HT-29 (cell line): ENCODE data around the gene CTNNA3. TPM values are rescaled to one million over a fixed set of nuclear protein-coding genes. Genes with fewer than 3 reads are reported as not detected.

Experiments
- DNase-seq: peaks from one replicate; pipeline ENCODE4 v3.0.0-alpha.2; 2015; ENCODE audit warnings: low spot score
- total RNA-seq: library from RNA; depleted of rRNA; stranded (reverse); fragments of >200 nt; shearing (Covaris generic); gene quantifications from 2 replicates; pipeline ENCODE4 v1.2.3, GENCODE V29; 2014

Gene CTNNA3
- total RNA-seq, 1 experiment from 2014 or later: not detected

DNA sequence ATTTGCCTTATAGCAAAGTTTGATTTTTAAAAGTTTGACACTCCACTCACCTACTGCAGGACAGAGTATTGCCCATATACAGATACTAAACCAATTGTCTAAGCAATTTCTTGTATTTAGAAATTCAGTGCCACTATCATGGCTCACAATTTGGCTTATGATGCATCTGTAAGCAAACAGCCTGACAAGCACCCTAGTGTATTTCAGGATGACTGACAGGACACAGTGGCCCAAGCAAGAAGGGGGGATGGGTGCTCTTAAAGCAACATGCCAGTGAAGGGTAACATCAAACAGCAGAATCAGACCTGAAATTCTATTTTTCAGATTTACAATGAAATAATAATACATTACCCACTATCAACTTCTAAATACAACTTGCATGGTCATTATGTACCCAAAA lies 30.5 kb downstream of the CTNNA3 start:
- no peak for DNase-seq

DNA sequence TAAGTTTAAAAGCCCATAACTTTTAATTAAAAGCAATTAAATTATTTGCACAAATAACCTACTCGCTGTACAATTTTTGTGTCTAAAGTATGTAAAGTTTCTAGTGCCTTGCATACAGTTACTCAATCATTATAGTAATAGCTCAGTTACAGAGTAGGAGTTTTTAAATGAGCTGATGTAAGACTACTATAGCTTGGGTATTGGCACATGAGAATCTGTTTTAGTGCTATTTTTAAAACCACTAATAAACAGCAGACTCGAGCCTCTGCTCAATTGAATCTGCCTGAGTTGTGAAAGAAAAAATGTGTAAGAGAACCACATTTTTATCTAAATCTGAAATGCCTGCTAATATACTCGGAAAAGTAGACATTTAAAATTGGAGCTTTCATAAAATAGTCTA lies 31.1 kb downstream of the CTNNA3 start:
- DNase-seq: no peak

DNA sequence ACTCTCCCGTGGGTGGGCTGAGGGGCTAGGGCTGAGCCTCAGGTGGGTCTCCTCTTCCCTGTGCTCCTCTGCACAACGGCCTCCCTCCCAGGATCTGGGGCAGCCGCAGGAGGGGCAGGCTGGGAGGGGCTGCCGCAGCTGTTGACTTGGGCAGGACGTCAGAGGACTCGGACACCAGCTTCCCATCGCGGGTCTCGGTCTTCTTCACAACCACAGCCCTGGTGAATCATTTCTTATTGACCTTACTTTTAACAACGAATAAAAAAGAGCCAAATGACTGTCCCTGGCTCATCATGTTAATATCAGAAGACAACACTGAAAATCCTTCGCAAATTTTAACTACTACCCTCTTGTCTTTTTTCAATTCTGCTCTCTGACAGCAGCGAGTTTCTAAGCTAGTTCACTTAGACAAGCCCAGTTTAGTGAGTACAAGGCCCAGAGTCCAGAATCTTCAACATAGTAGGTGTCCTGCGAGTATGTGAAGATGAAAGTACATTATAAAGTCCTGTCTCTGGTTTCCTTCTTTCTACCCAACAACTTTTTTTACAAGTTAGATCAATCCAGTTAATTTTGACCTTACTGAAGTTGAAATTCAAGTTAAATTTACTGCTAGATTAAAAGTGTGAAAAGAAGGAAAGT lies 32.4 kb downstream of the CTNNA3 start:
- no peak for DNase-seq

DNA sequence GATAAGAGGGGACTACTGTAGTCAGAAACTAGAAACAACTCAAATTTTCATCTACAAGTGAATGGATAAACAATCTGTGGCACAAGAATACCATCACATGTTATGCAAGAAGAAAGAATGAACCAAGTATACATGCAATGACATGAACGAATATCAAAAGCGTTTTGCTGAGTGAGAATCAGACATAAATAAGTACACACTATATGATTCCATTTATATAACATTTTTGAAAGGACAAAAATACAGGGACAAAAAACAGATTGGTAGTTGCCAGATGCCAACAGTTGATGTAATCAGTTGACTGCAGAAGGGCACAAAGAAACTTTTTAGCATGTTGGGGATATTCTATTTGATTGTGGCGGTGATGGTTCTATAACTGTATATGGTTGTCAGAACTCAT lies 33.6 kb downstream of the CTNNA3 start:
- no peak for DNase-seq

DNA sequence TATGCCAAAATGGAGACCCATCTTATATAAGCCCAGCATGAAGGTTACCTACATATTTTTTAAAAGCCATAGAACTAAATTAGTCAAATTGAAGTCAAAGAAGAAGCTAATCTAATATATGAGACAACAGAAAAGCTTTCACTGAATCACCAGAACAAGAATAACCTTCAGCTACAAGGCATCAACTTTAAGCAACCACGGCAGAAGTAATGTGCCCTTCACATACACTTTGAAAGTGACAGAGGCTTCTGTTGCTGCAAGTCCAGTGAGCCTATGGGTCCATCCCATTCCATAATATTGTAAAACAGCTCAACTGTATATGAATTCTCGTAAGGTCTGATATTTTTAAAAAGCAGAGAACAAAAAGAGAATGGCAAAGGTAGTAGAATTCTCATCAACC lies 36.5 kb downstream of the CTNNA3 start:
- no peak for DNase-seq

DNA sequence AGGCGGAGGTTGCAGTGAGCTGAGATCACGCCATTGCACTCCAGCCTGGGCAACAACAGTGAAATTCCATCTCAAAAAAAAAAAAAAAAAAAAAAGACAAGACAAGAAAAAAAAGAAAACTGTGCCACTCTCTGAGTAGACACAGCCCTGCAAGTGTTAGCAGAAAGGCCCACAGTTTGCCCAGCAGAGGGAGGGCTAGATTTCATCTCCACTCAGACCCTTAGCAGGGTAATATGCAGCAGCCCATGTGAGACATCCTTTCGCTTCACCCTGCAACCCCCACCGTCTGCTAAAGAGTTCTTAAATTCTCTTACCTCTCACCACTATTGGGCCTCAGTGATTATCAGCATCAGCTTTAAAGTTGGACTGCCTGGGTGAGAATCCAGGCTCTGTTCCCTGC lies 38.2 kb downstream of the CTNNA3 start:
- no peak for DNase-seq

DNA sequence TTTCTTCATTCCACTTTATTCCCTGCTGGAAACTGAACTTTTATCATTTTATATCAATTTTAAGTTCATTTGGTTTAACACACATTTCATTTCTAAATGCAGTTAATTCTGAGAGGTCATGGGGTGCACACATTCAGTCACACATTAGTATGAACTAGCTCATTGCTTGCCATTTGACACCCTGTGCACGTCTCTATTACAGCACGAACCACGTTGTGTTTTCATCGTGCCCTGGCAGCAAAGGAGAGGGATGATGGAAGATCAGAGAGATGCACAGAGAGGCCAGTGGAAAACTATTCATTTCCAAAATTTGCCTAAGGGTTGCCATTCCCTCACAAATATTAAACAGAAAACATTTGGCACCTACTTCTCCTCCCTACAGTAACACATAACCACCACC lies 45.4 kb downstream of the CTNNA3 start:
- no peak for DNase-seq

DNA sequence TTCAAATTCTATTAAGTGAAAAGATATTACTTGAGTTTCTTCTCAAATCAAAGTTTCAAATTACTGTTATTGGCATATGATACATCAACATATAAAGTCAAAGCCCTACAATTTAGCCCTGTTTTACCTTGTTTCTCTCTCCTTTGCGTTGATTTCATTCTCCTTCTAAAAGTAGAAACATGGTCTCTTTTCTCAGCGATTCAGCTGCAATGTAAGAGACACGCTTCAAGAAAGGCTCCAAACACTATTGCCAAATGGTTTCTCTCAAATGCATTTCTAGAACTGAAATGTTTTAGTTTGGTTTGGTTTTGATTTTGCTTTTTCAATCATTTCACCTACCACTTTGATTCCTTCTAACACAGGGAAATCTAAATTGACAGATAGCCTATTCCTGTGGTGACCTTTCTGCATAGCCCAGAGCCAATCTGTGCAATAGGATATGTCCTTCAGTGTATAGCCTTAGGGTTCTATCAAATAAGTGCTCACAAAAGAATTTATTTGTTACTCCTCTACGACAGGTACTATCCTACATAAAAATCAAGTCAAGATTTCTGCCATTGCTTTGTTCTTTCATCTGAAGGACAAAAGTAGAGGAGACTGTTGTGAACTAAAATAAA lies 47.3 kb downstream of the CTNNA3 start:
- DNase-seq: no peak

DNA sequence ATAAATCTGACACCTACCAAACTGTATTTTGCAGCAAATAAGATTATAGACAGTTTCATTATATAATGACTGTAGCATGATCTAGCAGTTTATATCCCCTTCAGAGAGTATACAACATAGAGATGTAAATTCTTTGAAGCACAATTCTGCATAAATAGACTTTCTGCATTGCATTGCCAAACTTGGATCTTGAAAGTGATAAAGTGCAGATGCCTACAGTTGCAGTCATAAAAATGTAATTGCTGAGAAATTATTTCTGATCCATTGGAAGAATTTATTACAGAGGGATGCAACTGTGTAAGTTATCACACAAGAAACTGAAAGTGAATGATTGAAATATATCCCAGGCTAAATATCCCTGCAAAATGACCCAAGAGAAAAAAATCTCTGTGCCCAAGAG lies 65.1 kb downstream of the CTNNA3 start:
- no peak for DNase-seq

DNA sequence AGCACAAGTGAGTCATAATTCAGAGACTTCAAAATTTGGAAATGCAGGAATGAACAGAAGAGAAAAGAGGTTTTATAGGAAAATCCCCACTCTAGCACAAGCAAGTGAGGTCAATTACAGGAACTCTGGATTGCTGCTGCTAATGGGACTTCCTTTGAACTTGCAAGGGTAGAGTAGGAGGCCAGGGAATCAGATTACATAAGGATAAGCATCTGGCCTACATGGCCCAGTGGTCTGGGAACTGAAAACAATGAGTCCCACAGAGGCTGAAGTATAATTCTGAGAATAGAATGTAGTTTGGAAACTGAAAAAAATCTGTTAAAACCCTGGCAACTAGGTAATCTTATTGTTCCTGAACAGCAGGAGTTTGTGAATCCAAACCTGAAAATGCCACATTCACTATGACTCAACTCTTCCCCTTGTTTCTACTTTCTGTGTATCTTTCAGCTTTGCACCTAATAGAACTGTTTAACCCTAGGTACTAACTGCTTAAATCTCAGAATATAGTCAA lies 66.5 kb downstream of the CTNNA3 start:
- DNase-seq: no peak

DNA sequence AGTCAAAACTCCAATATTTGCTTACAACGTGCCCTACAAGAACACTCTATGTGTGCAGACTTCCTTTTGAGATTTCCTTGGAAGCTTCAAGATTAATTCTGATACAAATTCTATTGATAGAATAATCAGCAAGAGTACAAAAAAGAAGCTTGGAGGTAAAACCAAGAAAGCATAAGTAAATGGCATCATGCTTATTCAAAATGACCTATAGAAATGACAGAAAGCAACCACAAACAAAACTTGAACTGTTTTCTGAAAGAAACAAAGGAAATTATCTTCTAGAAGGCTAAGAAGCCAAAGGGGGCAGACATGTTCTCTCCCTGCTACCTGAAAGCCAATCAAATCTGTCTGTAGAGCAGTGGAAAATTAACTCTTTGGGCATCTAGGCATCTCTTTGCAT lies 73.0 kb downstream of the CTNNA3 start:
- no peak for DNase-seq

DNA sequence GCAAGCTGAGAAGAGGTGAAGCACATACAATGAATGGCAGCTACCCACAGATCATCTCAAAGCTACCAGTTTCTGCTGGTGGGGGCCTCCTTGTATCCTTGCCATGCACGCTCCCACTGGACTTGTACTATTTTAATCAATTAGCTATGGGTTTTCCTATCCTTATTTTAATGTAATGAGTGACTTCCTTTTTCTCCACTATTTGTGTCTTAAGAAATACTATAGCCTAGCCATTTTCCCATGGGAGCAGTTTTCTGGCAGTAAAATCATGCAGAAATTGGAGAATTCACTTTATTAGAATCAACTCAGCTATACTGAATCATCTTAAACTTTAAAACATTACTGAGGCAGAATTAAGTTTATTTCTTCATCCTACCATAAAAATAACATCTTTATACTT lies 73.5 kb downstream of the CTNNA3 start:
- DNase-seq: no peak

DNA sequence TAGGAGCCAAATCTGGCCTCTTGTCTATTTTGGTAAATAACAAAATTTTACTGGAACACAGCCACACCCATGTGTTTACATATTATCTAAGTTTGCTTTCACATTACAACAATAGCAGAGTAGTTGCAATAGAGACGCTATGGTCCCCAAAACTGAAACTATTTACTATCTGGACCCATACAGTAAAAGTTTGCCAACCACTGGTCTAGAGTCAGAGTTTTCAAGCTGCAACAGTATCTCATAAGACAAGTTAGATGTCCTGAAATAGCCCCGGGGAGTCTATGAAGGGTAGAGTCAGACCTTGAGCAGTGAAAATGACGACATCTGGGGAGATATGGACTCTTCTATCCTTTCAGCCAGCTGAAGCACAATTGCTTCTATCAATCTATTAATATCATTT lies 74.2 kb downstream of the CTNNA3 start:
- no peak for DNase-seq

DNA sequence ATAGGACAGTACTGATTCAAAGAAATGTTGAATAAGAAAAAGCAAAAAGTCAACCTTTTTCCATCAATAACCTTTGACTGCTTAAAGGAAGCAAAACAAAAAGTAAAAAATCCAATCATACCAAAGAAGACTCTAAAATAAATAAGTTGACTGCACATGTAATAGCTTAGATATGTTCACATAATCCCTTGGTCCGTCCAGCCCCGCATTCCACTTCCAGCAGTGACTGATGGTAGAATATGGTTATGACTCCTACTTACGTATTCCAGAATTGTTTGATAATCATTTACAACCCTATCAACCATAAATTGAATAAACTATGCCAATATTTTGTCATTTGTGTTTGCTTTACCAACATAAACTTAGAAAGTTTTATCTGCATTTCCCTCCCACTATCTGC lies 77.9 kb downstream of the CTNNA3 start:
- no peak for DNase-seq

DNA sequence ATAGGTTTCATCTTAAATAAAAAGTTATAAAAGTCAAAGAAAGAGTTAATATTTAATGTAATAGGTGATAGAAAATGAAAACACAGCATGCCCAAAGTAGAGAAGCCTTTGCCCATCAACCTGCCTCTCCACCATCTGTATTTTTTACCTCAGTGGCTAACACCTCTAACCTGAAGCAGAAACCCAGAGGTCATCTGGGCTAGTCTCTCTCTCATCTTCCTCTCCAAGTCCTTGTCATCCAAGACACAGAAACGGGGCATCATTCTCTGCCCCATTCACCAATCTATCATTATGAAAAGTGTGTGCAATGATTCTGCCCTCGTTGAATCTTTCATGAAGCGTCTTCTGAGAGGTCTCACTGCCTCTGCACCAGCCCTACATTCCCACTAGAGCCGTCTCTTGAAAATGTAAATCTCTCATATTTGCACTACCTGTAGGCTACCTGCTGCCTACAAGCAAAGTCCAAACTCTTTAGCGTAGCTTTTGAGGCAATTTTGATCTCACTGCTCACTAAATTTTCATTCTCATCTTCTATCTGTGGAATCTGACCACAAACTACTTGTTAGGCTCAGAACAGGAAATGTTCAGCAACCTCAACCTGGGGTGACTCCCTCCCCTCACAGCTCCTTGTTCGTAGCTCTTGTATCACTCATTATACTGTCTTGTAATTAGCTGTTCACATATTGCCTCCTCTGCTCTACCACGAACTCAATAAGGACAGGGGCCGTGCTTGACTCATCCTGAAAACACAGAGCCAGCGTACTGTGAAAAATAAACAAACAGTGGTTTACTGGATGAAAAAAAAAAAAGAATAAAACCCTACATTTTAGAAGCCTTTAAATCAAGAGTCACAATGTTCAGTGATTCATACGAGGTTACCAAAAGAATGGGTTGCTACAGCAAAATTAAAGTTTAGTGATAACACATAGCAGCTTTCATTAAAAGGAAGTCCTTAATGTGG lies 83.1 kb downstream of the CTNNA3 start:
- no peak for DNase-seq

DNA sequence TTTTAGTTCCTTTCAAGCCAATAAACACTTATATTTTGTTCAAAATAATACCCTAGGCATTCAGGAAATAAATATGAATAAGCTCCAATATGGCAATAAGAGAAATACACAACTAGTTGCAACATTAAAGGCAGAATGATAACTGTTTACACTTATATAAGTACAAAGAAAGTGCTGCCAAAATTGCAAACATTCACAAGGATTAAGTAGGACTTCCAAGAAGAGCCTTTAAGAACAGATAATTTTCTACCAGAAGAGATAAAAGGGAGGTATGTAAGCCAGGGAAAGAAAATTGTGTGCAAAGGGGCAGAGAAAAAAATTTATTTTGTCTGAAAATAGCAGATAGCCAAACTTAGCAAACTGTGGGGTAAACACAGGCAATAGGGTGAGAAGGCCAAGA lies 83.8 kb downstream of the CTNNA3 start:
- DNase-seq: no peak

DNA sequence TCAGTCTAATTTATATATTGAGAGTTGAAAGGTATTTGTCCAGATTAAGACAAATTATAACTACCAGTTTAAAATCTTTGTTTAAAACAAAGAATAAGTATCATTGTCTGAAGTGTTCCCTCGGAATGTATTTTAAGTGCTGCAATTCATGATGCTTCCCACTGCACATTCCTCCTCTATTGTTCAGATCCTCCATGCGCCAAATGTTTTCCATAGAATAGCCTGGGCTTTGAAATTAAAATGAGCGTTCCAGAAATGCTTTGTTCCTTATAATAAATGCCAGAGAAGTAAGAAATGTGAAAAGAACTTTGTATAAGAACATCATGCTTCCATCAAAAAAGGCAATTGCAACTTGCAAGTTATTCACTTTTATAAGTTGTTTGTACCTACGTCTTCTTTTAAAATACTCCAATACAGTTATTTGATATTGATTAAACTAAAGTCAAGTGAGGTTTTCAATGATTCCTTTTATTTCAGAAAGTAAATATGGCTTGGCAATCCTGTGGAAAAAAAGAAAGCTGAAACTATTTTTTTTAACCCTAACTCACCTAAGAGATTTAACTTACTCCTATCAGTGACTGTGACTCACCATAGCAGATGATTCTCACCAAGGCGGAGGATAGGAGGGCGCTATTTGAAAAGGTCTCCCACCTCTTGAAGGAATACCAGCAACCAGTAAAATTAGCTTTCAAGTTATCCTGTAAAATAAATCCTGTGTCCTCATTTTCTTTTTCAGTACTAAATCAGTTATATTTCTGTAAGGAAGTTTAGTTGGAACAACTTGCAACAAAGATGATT lies 85.8 kb downstream of the CTNNA3 start:
- DNase-seq: no peak

DNA sequence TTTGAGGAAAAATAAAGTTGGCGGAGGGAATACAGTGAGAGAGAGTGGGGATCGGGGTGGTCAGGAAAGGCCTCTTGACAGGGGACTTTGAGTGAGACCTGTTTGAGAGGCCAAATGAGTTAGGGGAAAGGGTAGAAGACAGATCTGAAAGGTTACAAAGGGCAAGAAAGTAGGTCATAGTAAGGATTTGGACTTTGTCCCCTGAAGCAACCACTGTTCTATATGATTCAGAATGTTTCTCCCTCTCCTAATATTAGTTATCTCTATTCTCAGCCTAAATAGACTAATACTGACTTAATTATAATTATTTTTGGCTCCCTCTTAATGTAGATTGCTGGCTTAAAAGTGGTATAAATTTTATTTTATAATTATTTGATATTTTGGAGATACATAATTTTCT lies 88.0 kb downstream of the CTNNA3 start:
- no peak for DNase-seq

DNA sequence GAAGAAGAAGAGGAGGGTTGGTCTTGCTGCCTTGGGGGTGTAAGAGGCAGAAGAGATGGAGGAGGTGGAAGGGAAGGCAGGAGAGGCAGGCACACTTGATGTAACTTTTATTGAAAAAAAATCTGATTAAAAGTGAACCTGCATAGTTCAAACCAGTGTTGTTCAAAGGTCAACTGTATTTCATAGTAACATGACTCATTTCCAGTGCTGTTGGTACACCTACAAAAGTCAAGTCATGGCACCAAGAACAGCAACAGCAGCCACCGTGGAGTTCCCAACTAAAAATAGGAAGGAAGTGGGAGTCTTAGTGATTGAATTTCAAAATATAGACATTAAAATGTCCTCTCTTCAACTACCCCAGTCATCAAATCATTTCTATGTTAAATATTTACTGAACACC lies 88.5 kb downstream of the CTNNA3 start:
- DNase-seq: peak; percentile 34

DNA sequence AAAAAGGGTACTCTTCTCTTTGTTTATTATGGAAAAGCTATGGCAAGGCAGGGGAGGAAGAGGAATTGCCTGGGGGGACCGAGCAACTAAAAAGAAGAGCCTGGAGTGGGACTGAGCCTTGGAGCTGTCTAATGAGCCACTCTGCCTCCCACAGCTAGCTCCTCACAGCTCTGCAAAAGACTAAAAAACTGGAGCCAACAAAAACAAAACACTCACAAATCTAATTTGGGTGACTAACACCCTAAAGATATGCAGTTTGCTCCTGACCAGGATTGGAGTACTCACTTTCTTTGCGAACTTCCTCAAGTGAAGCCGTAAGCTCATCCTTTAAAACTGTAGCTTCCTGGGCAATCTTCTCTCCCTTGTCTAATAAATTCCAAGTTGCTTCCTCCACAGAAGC lies 89.4 kb downstream of the CTNNA3 start:
- no peak for DNase-seq

DNA sequence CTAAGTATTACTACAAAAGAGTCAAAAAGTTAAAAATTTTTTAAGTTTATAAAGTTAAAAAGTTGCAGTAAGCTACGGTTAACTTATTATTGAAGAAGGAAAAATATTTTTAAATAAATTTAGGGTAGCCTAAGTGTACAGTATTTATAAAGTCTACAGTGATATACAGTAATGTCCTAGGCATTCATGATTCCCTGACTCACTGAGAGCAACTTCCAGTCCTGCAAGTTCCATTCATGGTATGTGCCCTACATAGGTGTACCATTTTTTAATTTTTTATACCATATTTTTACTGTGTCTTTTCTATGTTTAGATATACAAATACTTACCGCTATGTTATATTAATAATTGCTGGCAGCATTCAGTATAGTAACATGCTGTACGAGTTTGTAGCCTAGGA lies 92.3 kb downstream of the CTNNA3 start:
- DNase-seq: no peak

DNA sequence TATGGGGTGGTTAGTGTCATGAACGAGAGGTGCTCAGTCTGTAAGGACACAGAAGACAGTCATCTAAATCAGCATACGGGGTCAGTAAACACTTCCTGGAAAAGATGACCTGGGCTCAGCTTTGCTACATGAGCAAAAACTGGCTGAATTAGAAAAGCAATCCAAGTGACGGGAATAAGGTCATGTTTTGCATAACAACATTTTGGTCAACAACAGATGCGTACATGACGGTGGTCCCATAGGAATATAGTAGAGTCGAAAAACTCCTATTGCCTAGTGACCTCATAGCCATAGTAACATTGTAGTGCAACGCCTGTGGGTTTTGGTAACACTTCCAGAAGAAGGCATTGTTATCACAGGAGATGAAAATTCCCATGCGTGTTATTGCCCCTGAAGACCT lies 92.9 kb downstream of the CTNNA3 start:
- no peak for DNase-seq
